K562 (cell line): ENCODE measurements around the gene SCAMP3. TPM values are rescaled to one million over a fixed set of nuclear protein-coding genes. Genes with fewer than 3 reads are reported as not detected.

Experiments
- ARID1B ChIP-seq: fragments of 450-650 bp; IDR thresholded peaks from 2 replicates; pipeline ENCODE4 v1.6.1; 2016; ENCODE audit warnings: antibody characterized with exemption, mild to moderate bottlenecking, inconsistent platforms
- BRD4 ChIP-seq: fragments of 200-600 bp; sonication (generic); IDR thresholded peaks from 2 replicates; pipeline ENCODE4 v1.6.1; 2017; ENCODE audit warnings: inconsistent platforms
- EP400 ChIP-seq: fragments of 450-650 bp; IDR thresholded peaks from 2 replicates; pipeline ENCODE4 v1.6.1; 2017; ENCODE audit warnings: antibody characterized with exemption, mild to moderate bottlenecking, moderate library complexity
- GABPA ChIP-seq: fragments of 200-800 bp; sonication (Bioruptor generic); conservative IDR thresholded peaks from 2 replicates; pipeline ENCODE4 v1.6.1; 2016; ENCODE audit warnings: low read depth, missing genetic modification characterization, missing compliant biosample characterization
- GABPB2 ChIP-seq: fragments of 250-450 bp; sonication (Bioruptor Pico); conservative IDR thresholded peaks from 2 replicates; pipeline ENCODE4 v1.5.1; 2021; ENCODE audit warnings: mild to moderate bottlenecking
- HDAC6 ChIP-seq: IDR thresholded peaks from 2 replicates; pipeline ENCODE4 v1.6.1; 2012; ENCODE audit warnings: low read depth, mild to moderate bottlenecking, control low read depth, inconsistent platforms, low read length, moderate library complexity
- HDAC8 ChIP-seq: fragments of 450-650 bp; IDR thresholded peaks from 2 replicates; pipeline ENCODE4 v1.6.1; 2016; ENCODE audit warnings: mild to moderate bottlenecking, missing genetic modification characterization, moderate library complexity, missing compliant biosample characterization
- MAFK ChIP-seq: IDR thresholded peaks from 2 replicates; pipeline ENCODE4 v1.6.1; 2011; ENCODE audit warnings: low read length, improper control_type of control experiment
- MYC ChIP-seq, 2 experiments: fragments of 250-450 bp in 1 of 2; sonication (Bioruptor Pico) in 1 of 2; IDR thresholded peaks; 2 replicates each; pipeline versions ENCODE4 v1.5.1 to v1.6.1; 2012 to 2021; ENCODE audit warnings: low read depth in 2 of 2, borderline replicate concordance in 1 of 2, improper control_type of control experiment in 1 of 2, low read length in 1 of 2, mild to moderate bottlenecking in 1 of 2, moderate library complexity in 1 of 2
- RB1 ChIP-seq: fragments of 450-650 bp; IDR thresholded peaks from 2 replicates; pipeline ENCODE4 v1.6.1; 2017; ENCODE audit warnings: low read depth, mild to moderate bottlenecking
- SMARCA4 ChIP-seq: fragments of 450-650 bp; IDR thresholded peaks from 2 replicates; pipeline ENCODE4 v1.6.1; 2016
- TAF9B ChIP-seq: fragments of 450-650 bp; IDR thresholded peaks from 2 replicates; pipeline ENCODE4 v1.6.1; 2018; ENCODE audit warnings: mild to moderate bottlenecking; ENCODE audit not compliant: partially characterized antibody
- TEAD1 ChIP-seq, 2 experiments: fragments of 450-650 bp in 1 of 2; sonication (generic) in 1 of 2; formaldehyde crosslinking; IDR thresholded peaks; 2 replicates each; pipeline versions ENCODE4 v1.4.0 to v1.8.0; 2020 to 2022; ENCODE audit warnings: mild to moderate bottlenecking in 2 of 2, missing genetic modification reagents in 1 of 2
- TEAD4 ChIP-seq, 2 experiments: sonication (generic) in 1 of 2; formaldehyde crosslinking in 1 of 2; IDR thresholded peaks; 2 replicates each; pipeline versions ENCODE4 v1.6.1 to v1.8.0; 2012 to 2022; ENCODE audit warnings: borderline replicate concordance in 1 of 2, inconsistent platforms in 1 of 2, low read length in 1 of 2, mild to moderate bottlenecking in 1 of 2, missing genetic modification reagents in 1 of 2
- TRIM24 ChIP-seq, 2 experiments: fragments of 450-650 bp; IDR thresholded peaks; 2 replicates each; pipeline ENCODE4 v1.6.1; 2016
- polyA plus RNA-seq, 8 experiments: library from polyadenylated mRNA; depleted of rRNA in 4 of 8; stranded (reverse) in 5 of 8; unstranded in 3 of 8; fragments of >200 nt; fragmentation: Nextera tagmentation in 2 of 8; fragmentation: Illumina TruSeq in 1 of 8; extraction: Ambion mirVana in 2 of 8; extraction: Trizol in 1 of 8; gene quantifications; 2 replicates each; pipeline versions ENCODE4 v1.2.1 to v1.2.3, GENCODE V29; 2011 to 2014; ENCODE audit warnings: inconsistent platforms in 1 of 8, missing spikeins in 1 of 8
- total RNA-seq, 7 experiments: library from RNA; depleted of rRNA in 6 of 7; stranded (reverse); fragments of >200 nt in 6 of 7; fragmentation: Illumina TruSeq in 2 of 7; extraction: Trizol in 2 of 7; gene quantifications; 2 replicates each; pipeline versions ENCODE4 v1.2.1 to v1.2.3, GENCODE V29; 2011 to 2021; ENCODE audit warnings: low replicate concordance in 1 of 7
- TF ChIP-seq, protein P1 (sequence below), 2 experiments: fragments of 450-650 bp; conservative IDR thresholded peaks; 2 replicates each; pipeline ENCODE4 v1.6.1; 2017; ENCODE audit warnings: mild to moderate bottlenecking in 2 of 2, moderate library complexity in 2 of 2
- TF ChIP-seq, protein P2 (sequence below): sonication (generic); formaldehyde crosslinking; IDR thresholded peaks from 2 replicates; pipeline ENCODE4 v1.9.0; 2022; ENCODE audit warnings: mild to moderate bottlenecking, missing genetic modification reagents
- TF ChIP-seq, protein P3 (sequence below), 2 experiments: fragments of 450-650 bp in 1 of 2; sonication (generic) in 1 of 2; formaldehyde crosslinking in 1 of 2; IDR thresholded peaks in 1 of 2; conservative IDR thresholded peaks in 1 of 2; 2 replicates each; pipeline versions ENCODE4 v1.6.1 to v1.8.1; 2016 to 2023; ENCODE audit warnings: mild to moderate bottlenecking in 2 of 2, moderate library complexity in 2 of 2, inconsistent platforms in 1 of 2, missing genetic modification reagents in 1 of 2
- TF ChIP-seq, protein P4 (sequence below): fragments of 250-450 bp; sonication (Bioruptor Pico); IDR thresholded peaks from 2 replicates; pipeline ENCODE4 v1.4.0; 2020

SCAMP3 gene
- total and polyA plus RNA-seq, 9 of the 15 experiments (the other 6 are each of a cell fraction or from before 2014, with no cell fraction given), result 14.2 to 131 (median 86.1) TPM

DNA sequence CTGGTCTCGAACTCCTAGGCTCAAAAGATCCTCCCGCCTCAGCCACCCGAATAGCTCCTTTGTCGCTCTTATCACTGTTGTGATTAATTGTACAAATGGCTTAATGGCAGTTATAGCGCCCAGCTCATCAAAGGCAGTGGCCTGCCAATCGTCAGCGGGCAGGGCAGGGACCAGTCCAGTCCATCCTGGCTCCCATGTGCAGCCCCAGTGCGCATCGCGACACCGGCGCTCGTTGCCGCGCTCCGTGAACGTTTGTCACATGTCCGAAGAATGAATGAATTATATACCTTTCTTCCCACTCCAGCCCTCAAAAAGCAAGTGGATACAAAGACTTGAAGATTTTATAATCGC is 35.3 kb downstream of the SCAMP3 start (continued):
- TF ChIP-seq, protein P1, sequence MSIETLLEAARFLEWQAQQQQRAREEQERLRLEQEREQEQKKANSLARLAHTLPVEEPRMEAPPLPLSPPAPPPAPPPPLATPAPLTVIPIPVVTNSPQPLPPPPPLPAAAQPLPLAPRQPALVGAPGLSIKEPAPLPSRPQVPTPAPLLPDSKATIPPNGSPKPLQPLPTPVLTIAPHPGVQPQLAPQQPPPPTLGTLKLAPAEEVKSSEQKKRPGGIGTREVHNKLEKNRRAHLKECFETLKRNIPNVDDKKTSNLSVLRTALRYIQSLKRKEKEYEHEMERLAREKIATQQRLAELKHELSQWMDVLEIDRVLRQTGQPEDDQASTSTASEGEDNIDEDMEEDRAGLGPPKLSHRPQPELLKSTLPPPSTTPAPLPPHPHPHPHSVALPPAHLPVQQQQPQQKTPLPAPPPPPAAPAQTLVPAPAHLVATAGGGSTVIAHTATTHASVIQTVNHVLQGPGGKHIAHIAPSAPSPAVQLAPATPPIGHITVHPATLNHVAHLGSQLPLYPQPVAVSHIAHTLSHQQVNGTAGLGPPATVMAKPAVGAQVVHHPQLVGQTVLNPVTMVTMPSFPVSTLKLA (conservative IDR thresholded peaks at IDR 0.05), result peak in 1 of 2 experiments; percentile 82; a peak in 3 of 4 replicates
- peak; percentile 8; the same call in 1 of the 2 replicates for TF ChIP-seq SMARCA4
- TF ChIP-seq TEAD1 (CRISPR knock-in tag; IDR thresholded peaks at IDR 0.05), result no peak; a peak in 1 of 4 replicates
- TF ChIP-seq, protein P2, sequence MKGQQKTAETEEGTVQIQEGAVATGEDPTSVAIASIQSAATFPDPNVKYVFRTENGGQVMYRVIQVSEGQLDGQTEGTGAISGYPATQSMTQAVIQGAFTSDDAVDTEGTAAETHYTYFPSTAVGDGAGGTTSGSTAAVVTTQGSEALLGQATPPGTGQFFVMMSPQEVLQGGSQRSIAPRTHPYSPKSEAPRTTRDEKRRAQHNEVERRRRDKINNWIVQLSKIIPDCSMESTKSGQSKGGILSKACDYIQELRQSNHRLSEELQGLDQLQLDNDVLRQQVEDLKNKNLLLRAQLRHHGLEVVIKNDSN, result peak; percentile 67
- 0 out of 4 replicates have a peak, but pooled peaks of 1 of the 2 experiments have one; percentile 4 for TF ChIP-seq TRIM24 (IDR thresholded peaks at IDR 0.05)
- TF ChIP-seq, protein P3, sequence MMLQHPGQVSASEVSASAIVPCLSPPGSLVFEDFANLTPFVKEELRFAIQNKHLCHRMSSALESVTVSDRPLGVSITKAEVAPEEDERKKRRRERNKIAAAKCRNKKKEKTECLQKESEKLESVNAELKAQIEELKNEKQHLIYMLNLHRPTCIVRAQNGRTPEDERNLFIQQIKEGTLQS (IDR thresholded peaks at IDR 0.05), result 0 out of 2 replicates have a peak, but pooled peaks have one; percentile 11
- TF ChIP-seq, protein P3 (CRISPR knock-in tag; conservative IDR thresholded peaks at IDR 0.05), result no peak; the same call in 1 of the 2 replicates
- no peak for TF ChIP-seq HDAC6
- peak; percentile 9; the same call in 1 of the 2 replicates for TF ChIP-seq MYC (IDR thresholded peaks at IDR 0.05; ENCODE audit: low read depth, low read length)
- TF ChIP-seq MYC (CRISPR knock-in tag; IDR thresholded peaks at IDR 0.05; ENCODE audit: borderline replicate concordance, low read depth), result peak; percentile 73; the same call in 1 of the 2 replicates
- TF ChIP-seq TAF9B, result peak; percentile 26
- TF ChIP-seq GABPB2, result no peak
- TF ChIP-seq GABPA, result peak; percentile 54; the same call in 1 of the 2 replicates
- TF ChIP-seq RB1, result 0 out of 2 replicates have a peak, but pooled peaks have one; percentile 6
- peak; percentile 35; the same call in 1 of the 2 replicates for TF ChIP-seq BRD4
- 0 out of 2 replicates have a peak, but pooled peaks have one; percentile 39 for TF ChIP-seq ARID1B
- peak; percentile 76 for TF ChIP-seq EP400
- TF ChIP-seq, protein P4, sequence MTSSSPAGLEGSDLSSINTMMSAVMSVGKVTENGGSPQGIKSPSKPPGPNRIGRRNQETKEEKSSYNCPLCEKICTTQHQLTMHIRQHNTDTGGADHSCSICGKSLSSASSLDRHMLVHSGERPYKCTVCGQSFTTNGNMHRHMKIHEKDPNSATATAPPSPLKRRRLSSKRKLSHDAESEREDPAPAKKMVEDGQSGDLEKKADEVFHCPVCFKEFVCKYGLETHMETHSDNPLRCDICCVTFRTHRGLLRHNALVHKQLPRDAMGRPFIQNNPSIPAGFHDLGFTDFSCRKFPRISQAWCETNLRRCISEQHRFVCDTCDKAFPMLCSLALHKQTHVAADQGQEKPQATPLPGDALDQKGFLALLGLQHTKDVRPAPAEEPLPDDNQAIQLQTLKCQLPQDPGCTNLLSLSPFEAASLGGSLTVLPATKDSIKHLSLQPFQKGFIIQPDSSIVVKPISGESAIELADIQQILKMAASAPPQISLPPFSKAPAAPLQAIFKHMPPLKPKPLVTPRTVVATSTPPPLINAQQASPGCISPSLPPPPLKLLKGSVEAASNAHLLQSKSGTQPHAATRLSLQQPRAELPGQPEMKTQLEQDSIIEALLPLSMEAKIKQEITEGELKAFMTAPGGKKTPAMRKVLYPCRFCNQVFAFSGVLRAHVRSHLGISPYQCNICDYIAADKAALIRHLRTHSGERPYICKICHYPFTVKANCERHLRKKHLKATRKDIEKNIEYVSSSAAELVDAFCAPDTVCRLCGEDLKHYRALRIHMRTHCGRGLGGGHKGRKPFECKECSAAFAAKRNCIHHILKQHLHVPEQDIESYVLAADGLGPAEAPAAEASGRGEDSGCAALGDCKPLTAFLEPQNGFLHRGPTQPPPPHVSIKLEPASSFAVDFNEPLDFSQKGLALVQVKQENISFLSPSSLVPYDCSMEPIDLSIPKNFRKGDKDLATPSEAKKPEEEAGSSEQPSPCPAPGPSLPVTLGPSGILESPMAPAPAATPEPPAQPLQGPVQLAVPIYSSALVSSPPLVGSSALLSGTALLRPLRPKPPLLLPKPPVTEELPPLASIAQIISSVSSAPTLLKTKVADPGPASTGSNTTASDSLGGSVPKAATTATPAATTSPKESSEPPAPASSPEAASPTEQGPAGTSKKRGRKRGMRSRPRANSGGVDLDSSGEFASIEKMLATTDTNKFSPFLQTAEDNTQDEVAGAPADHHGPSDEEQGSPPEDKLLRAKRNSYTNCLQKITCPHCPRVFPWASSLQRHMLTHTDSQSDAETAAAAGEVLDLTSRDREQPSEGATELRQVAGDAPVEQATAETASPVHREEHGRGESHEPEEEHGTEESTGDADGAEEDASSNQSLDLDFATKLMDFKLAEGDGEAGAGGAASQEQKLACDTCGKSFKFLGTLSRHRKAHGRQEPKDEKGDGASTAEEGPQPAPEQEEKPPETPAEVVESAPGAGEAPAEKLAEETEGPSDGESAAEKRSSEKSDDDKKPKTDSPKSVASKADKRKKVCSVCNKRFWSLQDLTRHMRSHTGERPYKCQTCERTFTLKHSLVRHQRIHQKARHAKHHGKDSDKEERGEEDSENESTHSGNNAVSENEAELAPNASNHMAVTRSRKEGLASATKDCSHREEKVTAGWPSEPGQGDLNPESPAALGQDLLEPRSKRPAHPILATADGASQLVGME (CRISPR knock-in tag), result no peak
- TF ChIP-seq MAFK, result no peak
- TF ChIP-seq HDAC8 (tag), result no peak
- TF ChIP-seq TEAD4 (IDR thresholded peaks at IDR 0.05; ENCODE audit: low read length), result no peak
- no peak for TF ChIP-seq TEAD4 (CRISPR knock-in tag; IDR thresholded peaks at IDR 0.05; ENCODE audit: borderline replicate concordance)
